Germinal center (tissue), 1 donor: ENCODE data around the gene CHSY1.

Experiments used
- DNase-seq: peaks from one replicate; pipeline ENCODE4 v3.0.0; 2012; ENCODE audit warnings: mixed read lengths, low spot score

The CHSY1 gene

DNA sequence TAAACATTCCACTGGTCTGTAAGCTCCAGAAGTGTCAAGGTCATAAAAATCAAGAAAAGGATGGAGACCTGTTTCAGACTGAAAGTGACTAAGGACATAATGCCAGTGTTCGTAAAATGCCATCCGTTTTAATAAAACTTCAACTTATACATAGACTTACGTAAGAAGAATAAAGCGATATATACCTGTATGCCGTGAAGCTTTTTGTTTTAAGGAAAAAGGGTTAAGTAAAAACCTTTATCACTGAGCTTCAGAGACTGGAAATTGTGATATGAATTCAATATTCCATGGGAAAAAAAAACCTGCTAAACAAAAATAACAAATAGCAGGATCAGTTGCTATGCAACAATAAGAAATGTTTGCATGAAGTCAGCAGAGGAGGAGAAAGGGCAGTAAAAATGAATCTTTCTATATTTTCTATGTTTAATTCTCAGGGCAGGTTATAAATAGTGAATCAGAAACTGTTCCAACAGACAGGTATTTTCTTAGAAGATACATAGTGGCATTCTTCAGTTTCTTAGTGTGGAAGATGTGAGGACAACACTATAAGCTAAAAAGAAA lies 42.5 kb downstream of the CHSY1 start:
- DNase-seq: no peak

DNA sequence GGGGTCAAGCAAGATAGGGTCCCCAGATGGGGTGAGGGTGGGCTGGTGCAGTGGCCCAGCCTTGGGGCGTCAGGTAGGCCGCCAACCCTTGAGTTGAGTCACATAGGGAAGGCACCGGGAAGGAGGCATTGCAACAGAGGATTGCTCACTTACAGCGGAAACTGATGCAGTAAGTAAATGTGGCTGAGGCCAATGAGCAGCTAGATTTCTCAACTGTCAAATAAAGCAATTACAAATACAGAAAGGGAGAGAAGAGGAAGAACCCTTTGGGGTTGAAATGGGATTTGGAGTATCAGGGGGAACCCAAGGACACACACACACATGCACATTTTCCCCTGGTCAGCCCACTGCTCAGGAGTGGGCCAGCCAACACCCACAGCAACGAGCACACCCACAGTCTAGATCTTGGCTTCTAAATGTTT lies 44.0 kb downstream of the CHSY1 start:
- DNase-seq: no peak

DNA sequence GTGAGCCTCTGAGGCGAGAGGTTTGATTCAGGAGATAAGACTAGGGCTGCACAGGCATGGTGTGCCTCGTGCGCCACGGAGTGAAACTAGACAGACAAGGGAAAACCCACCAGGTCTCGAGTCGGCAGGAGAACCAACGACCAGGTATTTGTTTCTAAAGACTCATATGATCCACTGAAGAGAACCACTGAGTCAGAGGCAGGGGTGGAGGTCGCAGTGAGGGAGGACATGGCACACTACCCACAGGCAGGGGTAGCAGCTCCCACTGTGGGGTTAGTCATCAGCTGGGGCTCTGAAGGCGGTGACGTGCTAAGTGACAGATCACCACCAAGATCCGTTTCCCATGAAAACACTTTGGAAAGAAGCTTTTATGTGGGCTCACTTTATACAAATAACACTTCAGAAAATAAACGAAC lies 45.7 kb downstream of the CHSY1 start:
- no peak for DNase-seq

DNA sequence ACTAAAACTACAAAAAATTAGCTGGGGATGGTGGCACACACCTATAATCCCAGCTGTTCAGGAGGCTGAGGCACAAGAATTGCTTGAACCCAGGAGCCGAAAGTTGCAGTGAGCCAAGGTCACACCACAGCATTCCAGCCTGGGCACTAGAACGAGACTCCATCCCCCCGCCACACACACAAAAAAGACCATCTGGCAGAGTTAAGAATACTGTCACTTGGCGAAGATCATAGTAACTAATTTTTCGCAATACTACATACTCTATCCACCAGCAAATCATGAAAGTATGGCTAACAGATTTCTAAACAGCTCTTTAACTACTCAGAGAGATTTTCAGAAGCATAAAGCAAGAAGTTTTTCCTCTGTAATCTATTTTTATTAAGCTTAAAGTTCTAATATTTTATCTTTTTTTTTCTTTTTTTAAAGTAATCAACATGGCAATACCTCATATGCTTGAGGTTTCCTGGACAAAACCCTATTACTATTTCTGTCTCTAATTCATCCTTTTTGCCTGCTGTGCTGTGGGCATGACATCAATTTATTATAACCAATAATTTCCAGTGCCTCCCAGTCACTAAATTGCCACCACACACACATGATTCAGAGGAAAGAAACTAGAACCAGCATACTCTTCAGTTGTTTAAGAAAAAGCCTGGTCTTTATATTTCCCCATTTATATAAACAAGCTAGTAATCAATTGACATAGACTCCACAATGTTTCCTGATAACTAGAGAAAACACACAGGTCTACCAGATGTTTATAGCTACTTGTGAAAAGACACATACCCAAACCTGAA lies 46.9 kb downstream of the CHSY1 start:
- no peak for DNase-seq

DNA sequence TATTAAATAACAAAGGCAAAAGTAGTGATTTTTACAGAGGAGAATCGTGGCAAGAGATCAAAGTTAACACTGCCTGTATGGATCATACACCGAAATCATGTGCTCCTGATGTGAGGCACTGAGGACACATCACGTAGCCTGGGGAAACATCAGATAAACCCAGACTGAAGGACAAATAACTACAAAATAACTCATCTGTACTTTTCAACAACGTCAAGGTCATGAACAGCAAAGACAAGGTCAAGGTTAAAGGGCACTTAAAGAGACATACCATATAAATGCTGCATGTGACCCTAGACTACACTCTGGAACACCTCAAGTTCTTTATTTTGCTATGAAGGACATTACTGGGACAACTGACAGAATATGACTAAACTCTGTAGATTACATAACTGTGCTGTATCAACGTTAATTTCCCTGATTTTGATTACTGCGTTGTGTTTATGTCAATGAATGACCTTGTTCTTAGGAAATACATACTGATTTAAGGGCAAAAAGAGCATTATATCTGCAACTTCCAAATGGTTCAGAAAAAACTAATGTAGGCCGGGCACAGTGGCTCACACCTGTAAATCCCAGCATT lies 48.1 kb downstream of the CHSY1 start:
- no peak for DNase-seq

DNA sequence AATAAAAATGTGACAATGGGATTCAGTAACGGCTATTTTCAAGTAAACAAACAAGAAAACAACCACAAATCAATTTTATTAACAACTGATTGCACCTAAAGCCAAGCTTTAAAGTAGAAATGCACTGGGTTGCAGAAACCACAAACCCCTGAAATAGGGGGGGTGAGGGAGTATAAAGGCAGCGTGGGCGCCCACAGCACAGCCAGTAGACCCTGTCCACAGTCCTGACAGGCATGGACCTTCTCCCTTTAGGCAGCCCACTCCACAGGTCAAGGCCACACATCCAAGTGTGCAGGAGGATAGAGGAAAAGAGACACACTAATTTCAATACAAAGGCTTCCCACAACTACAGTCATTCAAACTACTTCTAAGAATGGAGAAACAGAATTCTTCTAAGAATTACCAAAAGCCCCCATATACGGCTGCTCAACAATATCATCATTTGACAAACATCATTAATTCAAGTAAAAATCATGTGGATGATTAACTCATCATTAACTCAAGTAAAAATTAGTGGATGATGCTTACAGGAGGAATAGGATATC lies 48.7 kb downstream of the CHSY1 start:
- no peak for DNase-seq

DNA sequence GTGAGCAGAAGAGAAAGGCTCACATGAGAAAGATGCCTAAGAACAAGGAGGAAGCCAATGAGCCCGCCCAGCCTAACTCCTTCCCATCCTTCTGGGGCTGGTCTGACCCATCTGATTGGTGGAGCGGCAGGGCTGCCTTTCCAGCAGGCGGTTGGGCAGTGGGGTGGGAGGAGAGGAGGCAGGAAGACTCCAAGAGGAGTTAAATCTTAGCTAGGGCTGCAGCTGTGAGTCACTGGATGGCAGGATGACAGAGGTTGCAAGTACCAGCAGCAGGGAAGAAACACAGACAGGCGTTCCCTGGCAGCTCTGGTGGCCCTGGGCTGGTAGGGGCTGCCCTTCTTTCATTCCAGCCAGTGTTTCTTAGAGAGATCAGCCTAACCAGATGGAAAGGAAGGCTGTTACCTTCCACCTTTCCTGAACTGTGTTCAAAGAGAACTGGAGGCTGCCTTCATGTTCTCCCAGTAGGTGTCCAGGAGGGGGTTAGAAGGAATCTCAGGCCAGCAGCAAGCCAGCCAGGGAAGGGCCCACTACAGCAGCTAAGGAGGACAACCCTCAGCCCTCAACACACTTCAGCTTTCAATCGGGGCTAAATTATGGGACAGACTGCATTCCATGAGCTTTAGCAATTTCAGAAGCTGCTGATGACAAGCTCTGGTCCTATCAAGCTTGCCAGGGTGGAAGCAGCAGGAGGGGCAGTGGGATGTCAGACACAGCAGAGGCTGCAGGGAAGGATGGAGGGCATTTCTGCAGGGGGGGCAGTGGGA lies 50.3 kb downstream of the CHSY1 start:
- no peak for DNase-seq

DNA sequence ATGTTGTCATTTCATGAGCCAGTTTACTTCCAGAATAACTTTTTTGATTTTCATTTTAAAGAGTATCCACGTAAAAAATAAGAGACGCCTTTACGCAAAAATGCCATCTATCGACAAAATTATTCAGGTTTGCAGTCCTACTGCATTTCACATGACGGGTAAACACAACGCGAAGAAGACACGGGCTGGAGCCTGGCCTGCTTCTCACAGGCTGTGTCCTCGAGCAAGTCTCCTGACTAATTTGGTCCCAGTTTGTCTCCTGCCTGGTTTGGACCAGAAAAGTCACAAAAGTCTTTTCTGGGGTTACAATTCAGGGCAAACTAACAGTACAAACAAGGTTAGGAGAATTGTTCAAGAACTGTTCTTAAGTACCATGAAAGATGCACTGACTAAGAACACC lies 51.7 kb downstream of the CHSY1 start:
- DNase-seq: no peak

DNA sequence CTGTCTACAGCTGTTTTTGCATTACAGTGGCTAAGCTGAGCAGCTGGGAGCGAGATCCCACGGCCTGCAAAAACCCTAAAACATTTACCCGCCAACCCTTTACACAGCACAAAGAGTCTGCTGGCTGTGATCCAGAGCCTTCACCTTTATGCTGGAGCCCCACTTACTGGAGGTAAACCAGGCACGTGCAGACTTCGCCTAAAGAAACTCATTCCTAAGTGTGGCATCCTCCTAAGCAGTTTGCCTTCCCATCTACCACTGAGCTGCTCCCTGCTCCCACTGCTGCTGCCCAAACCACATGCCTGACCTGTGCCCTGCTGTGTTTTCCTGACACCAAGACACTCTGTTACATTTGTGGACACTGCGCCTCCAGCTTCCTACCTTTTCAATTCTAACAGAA lies 53.0 kb downstream of the CHSY1 start:
- no peak for DNase-seq

DNA sequence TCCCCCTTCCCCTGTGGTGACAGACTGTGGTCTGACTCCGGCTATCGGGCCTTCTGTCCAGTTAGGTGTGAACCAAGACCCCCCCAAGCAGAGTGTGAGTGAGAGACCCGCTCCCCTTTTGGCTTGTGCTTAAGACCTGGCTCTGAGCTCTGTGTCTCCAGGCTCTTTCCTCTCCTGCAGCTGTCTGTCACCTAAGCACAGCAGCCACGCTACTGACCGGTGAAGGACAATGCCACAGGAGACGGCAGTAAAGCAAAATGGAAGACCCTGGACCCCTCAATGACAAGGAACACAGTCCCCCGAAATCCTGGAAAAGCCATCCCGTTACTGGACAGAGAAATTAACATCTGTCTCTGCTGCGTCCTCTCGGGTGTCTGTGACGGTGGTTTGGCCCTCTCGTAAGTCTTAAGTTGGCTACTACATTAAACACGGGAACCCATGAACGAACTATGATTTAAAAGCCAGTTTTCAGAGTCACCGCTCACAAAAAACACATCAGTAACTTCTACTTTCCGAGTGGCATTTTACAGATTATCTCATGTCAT lies 53.7 kb downstream of the CHSY1 start:
- DNase-seq: no peak

DNA sequence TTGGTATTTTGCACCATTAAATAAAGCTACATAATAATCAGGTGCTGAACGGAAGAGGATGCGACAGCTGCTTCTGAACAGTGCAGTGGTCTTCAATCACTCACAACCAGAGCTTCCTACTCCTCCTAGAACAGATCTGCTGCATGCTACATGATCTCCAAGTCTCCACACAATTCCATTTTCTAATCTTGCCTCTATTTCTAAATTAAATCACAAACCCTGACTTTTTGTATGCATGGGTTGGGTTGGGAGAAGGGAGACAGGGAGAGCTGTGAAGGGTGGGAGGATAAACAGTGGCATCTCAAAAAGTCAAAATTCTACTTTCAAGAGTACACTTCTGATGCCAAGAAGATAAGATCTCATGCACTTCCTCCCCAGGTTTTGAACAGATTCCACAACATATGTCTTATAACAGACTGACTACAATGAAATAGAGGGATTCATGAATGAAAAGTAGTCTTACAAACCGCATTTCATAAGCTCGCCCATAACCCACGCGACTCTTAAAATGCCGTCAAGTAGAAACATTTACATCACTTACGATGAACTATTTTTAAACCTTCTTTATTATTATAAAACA lies 57.2 kb downstream of the CHSY1 start:
- no peak for DNase-seq

DNA sequence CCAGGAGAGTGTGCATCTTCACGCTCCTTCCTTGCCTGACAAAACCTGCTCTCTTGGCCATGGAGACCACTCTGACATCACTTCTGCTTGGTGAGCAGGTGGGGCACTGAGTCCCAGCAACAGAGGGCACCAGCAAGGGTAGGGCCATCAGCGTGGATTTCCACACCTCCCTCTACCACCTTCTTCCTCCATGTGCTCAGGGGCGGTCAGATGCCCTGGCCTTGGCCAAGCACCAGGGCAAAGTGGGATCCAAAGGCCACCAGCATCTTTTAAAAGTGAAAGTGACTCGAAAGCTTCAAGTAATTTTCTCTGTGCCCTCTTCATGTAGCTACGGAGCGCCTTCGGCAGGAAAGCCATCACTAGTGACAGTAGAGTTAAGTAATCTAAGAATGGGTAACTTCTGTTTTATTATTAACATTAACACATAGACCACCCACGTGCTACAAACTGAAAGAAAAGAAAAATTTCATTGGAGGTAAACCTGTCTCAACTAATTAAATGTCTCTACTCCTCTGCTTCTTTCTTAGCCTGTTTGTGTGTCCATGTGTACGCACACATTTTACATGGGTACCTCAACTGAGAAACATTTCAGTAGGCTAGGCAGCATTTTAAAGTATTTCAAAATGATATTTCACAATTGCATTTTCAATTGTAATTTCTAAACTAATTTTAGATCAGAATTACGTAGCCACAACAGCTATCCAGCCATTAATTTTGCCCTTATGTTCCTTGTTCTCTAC lies 57.9 kb downstream of the CHSY1 start:
- no peak for DNase-seq

DNA sequence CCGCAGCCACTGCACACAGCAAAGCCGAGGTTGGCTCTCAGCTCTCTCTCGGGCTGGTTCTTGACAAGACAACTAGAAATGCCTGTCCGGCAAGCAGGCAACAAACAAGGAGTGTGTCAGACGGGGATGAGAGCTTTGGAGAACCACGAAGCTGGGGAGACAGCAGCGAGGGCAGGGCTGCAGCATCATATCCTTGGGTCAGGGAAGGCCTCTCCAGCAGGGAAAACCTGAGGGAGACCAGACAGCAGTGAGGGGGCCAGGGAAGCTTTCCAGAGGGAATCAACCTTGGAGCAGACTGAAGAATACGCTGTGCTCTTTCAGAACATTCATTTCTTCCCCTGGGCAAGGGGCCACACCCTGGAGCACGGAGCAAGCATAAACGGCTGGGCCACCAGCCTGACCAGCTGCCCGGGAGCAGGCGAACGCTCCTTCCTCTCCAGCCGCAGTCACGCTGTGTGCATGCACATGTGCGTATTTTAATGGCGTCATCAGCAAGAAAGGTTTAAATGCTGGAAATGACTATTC lies 58.7 kb downstream of the CHSY1 start:
- no peak for DNase-seq

DNA sequence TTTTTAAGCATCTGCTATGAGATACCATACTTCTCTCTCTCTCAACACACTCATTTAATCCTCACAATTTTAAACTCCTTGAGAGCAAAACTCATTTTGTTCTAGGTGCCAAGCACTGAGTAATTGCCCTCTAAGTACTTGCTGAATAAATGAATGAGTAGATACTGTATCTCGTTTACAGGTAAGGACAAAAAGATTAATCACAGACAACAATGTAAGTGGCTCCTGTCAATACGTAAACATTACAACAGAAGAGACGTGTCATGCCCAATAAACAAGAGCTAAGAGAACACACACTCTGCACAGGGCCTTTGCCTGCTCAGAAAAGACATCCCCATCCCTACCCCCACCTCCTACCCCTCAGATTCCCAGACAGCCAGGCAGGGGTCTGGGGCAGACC lies 59.8 kb downstream of the CHSY1 start:
- DNase-seq: no peak

DNA sequence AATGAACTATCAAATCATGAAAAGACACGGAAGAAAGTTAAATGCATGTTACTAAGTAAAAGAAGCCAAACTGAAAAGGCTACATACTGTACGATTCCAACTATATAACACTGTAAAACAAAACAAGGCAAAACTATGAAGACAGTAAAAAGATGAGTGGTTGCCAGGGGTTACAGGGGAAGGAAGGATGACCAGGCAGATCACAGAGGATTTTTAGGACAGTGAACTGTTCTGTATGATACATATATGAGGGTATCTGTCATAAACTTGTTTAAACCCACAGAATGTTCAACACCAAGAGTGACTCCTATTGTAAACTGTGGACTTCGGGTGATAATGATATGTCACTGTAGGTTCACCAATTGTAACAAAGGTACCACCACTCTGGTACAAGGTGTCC lies 60.6 kb downstream of the CHSY1 start:
- DNase-seq: no peak

DNA sequence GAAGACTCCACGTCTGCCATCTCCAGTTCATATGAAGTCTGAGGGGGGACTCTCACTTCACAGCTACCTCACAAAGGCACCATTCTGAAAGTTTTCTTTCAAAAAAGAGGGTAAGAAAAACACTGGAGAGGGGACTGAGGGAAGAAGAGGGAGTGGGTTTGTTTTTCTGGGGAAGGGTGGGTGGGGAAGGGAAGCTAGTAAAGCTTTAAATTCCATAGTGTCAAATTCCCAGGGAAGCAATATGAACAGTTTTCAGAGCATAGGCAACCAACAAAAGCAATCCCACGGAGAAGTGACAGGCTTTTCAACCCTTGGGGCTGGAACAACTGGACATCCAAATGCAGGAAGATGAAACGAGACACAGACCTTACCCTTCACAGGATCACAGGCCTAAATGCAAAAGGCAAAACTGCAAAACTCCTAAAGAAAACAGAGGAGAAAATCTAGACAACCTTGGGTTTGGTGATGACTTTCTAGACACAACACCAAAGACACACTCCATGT lies 61.7 kb downstream of the CHSY1 start:
- DNase-seq: no peak

DNA sequence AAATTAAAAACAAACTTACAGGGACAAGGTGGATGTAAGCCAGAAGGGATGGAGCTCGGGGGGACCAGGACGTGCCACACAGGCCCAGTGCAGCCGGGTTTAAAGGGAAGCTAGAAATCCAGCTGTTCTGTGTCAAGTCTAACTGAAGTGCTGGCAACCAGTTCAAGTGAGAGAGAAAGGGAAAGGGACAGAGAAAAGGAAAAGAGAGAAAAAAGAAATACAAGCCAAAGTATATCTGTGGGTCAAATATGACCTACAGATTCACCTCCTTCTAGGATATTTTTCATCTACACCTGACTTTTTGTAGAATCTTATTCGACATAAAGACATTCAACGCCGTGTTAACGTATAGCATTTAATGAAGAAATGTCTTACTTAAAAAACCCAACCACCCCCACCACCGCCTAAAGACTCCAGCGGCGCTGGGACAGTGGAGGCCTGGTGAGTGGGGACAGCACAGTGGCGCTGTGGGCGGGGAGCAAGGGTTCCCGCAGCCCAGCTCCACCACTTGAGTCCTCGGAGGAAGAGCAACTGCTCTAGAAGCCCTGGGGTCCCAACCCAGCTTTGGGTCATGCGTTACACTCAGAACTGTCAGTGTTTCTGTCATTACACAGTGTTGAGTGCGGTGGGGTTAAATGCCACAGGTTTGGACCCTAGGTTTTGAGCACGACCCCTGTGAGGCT lies 62.3 kb downstream of the CHSY1 start:
- DNase-seq: no peak

DNA sequence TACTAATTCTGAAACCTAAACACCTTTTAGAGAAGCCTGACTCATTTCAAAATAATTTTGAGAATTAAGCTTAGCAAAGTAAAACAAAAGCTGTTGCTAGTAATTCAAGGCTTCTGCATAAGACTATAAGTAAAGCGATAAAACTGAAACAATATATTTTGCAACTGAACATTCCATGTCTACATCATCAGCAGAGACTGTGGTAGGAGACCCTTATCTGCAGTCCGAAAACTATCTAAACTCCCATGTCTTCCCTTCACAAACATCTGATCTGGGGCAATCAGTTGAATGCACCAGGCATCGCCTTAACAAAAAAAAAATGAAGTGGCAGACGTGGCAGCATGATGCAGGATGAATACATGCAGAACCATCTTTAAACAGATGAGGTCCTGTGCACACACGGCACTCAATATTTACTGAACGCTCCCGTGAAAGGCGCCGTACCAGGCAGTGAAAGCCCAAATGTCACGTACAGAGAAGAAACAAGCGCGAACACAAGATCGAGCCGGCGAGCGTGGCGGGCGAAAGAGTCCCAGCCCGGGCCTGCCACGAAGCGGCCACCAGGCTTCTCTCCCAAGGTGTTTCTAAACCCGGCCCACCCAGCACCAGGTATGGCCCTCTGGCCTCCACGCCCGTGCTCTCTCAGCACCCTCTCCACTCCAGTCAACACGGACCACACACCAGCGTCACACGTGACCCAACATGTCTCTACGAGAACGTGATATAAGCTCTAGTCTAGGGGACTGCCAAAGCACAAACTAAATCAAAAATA lies 63.0 kb downstream of the CHSY1 start:
- no peak for DNase-seq
